Measurements from ENCODE around the gene FLII.

The FLII gene

DNA sequence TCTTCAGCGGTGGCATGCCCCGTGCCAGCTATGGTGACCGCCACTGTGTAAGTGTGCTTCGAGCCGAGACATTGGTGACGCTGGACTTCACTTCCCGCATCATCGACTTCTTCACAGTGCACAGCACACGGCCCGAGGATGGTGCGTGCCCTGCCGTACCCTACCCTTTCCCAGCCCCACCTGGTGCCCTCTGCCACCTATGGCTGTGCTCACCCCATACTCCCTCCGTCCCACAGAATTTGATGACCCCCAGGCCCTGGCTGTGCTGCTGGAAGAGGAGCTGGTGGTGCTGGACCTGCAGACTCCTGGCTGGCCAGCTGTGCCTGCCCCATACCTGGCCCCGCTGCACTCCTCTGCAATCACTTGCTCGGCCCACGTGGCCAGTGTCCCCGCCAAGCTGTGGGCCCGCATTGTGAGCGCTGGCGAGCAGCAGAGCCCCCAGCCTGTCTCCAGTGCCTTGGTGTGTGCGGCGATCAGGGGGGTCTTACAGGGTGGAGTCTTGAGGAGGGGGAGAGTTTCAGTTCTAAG, 23.6 kb downstream of the FLII start:
- TF ChIP-seq POU2F2 (IDR thresholded peaks at IDR 0.05; ENCODE audit: low read depth, low read length) = no peak
- DNase-seq (ENCODE audit: insufficient read length, low spot score) (no peak), FAIRE-seq (no peak)

GRCh38 chr17:18233803-18234518, 24.6 kb downstream of the FLII start:
- FAIRE-seq (no peak), DNase-seq (ENCODE audit: insufficient read length, low spot score) (no peak)
- TF ChIP-seq SPI1 (IDR thresholded peaks at IDR 0.05; ENCODE audit: low read depth, low read length) (no peak), POLR2A (IDR thresholded peaks at IDR 0.05; ENCODE audit: low read depth, low read length) (no peak), POLR2AphosphoS5 (IDR thresholded peaks at IDR 0.05; ENCODE audit: low read depth, low read length) (no peak), TAF1 (IDR thresholded peaks at IDR 0.05; ENCODE audit: low read depth, low read length) (no peak), POU2F2 (IDR thresholded peaks at IDR 0.05; ENCODE audit: low read depth, low read length) (no peak), PAX5 (IDR thresholded peaks at IDR 0.05; ENCODE audit: insufficient read depth, low read length, severe bottlenecking) (no peak)

DNA sequence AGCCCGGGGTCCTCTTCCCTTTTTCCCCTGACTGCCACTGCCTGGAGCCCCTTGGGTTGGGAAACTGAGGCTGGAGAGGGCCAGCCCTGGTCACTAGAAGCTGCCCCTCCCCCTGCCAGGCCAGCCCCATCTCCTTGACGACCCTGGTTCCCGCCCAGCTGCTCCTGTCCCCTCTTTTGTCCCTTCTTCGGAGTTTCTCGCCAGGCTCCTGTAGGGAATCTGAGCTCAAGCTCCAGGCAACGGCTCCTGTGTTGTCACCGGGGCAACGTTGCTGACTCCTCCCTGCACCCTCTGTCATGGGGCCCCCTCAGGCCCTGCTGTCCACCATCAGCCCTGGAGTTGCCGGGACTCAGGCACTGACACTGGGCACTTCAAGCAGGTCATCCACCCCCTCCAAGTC, 27.4 kb downstream of the FLII start:
- TF ChIP-seq TAF1 (IDR thresholded peaks at IDR 0.05; ENCODE audit: low read depth, low read length) (no peak), PAX5 (IDR thresholded peaks at IDR 0.05; ENCODE audit: insufficient read depth, low read length, severe bottlenecking) (no peak), POLR2A (IDR thresholded peaks at IDR 0.05; ENCODE audit: low read depth, low read length) (no peak), POLR2AphosphoS5 (IDR thresholded peaks at IDR 0.05; ENCODE audit: low read depth, low read length) (no peak), SPI1 (IDR thresholded peaks at IDR 0.05; ENCODE audit: low read depth, low read length) (no peak), POU2F2 (IDR thresholded peaks at IDR 0.05; ENCODE audit: low read depth, low read length) (no peak)
- FAIRE-seq = no peak
- no peak for DNase-seq (ENCODE audit: insufficient read length, low spot score)

DNA sequence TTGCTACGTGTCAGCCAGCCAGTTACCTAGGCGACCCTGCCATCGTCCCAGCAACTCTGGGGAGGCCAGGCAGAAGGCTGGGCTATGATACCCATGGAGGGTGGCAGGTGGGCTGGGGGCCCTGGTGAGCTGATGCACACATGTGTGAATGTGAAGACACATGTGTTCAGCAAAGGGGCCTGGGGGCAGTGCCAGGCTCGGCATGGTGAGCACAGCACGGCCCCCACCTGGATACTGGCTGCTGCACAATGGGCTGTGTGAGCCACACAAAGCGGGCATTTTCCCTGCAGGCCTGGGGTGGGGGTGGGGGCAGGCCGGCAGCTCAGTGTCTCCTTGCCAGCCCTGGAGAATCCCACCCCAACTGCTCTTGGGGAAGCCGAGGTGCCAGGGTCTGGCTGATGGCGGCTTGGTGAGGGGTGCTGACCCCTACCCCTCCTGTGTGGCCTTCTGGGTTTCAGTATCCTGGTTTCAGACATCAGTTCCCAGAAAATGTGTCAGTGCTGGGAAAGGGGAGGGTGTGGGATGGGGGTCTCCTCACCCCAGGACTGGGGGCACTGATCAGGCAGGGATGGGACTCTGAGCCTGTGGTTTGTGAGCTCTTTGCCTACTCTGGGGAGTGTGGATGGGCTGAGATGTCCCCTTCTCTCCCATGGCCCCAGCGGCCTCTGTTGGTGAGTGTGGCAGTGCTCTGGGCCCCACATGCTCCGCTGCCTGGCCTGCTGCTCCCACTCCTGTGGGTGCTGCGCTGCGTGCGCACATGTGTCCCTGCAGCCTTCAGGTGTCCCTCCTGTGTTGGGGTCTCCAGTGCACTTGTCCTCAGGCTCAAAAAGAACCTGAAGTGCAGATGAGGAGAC, 28.0 kb downstream of the FLII start:
- DNase-seq (ENCODE audit: insufficient read length, low spot score) = no peak
- TF ChIP-seq POLR2AphosphoS5 (IDR thresholded peaks at IDR 0.05; ENCODE audit: low read depth, low read length) = no peak
- no peak for FAIRE-seq

DNA sequence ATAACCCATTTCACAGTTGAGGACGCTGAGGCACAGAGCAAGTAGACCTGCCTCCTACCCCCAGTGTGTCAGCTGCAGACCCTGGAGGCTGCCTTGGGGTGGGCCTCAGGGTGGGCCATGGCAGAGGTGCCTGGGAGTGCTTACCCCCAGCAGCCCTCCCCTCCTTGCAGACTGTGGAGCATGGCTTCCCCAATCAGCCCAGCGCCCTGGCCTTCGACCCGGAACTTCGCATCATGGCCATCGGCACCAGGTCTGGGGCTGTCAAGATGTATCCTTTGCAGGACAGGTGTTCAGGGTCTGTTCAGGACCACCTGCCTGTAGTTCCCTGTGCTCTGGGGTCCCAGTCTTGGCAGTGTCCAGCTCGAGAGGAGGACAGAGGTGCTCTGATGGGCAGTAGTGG, 28.8 kb downstream of the FLII start:
- DNase-seq (ENCODE audit: insufficient read length, low spot score) (no peak), FAIRE-seq (no peak)
- no peak for TF ChIP-seq POLR2A (IDR thresholded peaks at IDR 0.05; ENCODE audit: low read depth, low read length)
- no peak for TF ChIP-seq POLR2AphosphoS5 (IDR thresholded peaks at IDR 0.05; ENCODE audit: low read depth, low read length)
- no peak for TF ChIP-seq POU2F2 (IDR thresholded peaks at IDR 0.05; ENCODE audit: low read depth, low read length)
- no peak for TF ChIP-seq SPI1 (IDR thresholded peaks at IDR 0.05; ENCODE audit: low read depth, low read length)
- TF ChIP-seq PAX5 (IDR thresholded peaks at IDR 0.05; ENCODE audit: insufficient read depth, low read length, severe bottlenecking) = no peak
- no peak for TF ChIP-seq TAF1 (IDR thresholded peaks at IDR 0.05; ENCODE audit: low read depth, low read length)

DNA sequence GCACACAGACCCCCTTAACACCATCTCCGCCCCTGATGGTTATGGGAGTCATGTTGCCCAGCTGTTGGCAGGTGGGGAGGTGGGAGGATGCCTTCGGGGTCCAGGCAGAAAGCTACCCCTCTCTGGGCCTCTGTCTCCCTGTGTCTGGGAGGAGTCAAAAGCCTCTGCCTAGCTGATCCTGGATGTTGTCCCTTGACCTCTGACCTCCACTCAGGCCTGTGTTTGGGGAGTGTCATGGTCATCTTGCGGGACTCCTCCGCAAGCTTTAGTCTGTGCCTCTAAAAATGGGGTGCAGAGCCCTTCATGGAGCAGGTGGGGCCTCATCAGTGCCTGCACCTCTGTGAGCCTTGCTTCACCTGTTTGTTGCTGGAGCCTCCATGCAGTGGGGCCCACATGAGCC, 29.3 kb downstream of the FLII start:
- FAIRE-seq (no peak), DNase-seq (ENCODE audit: insufficient read length, low spot score) (no peak)
- TF ChIP-seq PAX5 (IDR thresholded peaks at IDR 0.05; ENCODE audit: insufficient read depth, low read length, severe bottlenecking) (no peak), POU2F2 (IDR thresholded peaks at IDR 0.05; ENCODE audit: low read depth, low read length) (no peak), POLR2AphosphoS5 (IDR thresholded peaks at IDR 0.05; ENCODE audit: low read depth, low read length) (no peak), SPI1 (IDR thresholded peaks at IDR 0.05; ENCODE audit: low read depth, low read length) (no peak), TAF1 (IDR thresholded peaks at IDR 0.05; ENCODE audit: low read depth, low read length) (no peak), POLR2A (IDR thresholded peaks at IDR 0.05; ENCODE audit: low read depth, low read length) (no peak)

DNA sequence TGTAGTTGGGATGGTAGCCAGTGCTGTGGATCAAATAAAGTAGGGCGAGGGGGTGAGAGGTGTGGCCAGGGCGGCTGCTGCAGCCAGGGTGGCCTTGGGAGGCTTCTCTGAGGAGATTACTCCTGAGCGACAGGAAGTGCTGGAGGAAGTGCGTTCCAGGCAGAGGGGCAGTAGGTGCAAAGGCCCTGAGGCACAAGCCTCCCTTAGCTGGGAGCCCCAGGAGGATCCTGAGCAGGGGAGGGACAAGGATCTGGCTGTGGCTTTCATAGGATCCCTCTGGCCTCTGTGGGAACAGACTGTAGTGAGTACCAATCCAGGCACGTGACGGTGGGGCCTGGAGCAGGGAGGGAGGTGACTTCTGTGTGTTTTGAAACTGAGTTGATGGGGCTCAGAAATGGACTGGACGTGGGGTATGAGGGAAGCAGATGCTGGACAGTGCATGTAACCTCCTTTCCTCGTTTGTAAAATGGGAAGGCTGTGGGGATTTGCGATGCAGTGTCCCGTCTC, 30.3 kb downstream of the FLII start:
- FAIRE-seq (no peak), DNase-seq (ENCODE audit: insufficient read length, low spot score) (no peak)
- TF ChIP-seq TAF1 (IDR thresholded peaks at IDR 0.05; ENCODE audit: low read depth, low read length) = no peak
- no peak for TF ChIP-seq POLR2A (IDR thresholded peaks at IDR 0.05; ENCODE audit: low read depth, low read length)
- no peak for TF ChIP-seq POU2F2 (IDR thresholded peaks at IDR 0.05; ENCODE audit: low read depth, low read length)
- TF ChIP-seq PAX5 (IDR thresholded peaks at IDR 0.05; ENCODE audit: insufficient read depth, low read length, severe bottlenecking) = no peak
- no peak for TF ChIP-seq SPI1 (IDR thresholded peaks at IDR 0.05; ENCODE audit: low read depth, low read length)

- DNase-seq (ENCODE audit: insufficient read length, low spot score) (no peak), FAIRE-seq (no peak)
- TF ChIP-seq PAX5 (IDR thresholded peaks at IDR 0.05; ENCODE audit: insufficient read depth, low read length, severe bottlenecking) (no peak), POLR2A (IDR thresholded peaks at IDR 0.05; ENCODE audit: low read depth, low read length) (no peak), POU2F2 (IDR thresholded peaks at IDR 0.05; ENCODE audit: low read depth, low read length) (no peak), POLR2AphosphoS5 (IDR thresholded peaks at IDR 0.05; ENCODE audit: low read depth, low read length) (no peak), TAF1 (IDR thresholded peaks at IDR 0.05; ENCODE audit: low read depth, low read length) (no peak), SPI1 (IDR thresholded peaks at IDR 0.05; ENCODE audit: low read depth, low read length) (no peak)
These were observed 30.9 kb downstream of the FLII start for GRCh38 chr17:18227635-18228034.

DNA sequence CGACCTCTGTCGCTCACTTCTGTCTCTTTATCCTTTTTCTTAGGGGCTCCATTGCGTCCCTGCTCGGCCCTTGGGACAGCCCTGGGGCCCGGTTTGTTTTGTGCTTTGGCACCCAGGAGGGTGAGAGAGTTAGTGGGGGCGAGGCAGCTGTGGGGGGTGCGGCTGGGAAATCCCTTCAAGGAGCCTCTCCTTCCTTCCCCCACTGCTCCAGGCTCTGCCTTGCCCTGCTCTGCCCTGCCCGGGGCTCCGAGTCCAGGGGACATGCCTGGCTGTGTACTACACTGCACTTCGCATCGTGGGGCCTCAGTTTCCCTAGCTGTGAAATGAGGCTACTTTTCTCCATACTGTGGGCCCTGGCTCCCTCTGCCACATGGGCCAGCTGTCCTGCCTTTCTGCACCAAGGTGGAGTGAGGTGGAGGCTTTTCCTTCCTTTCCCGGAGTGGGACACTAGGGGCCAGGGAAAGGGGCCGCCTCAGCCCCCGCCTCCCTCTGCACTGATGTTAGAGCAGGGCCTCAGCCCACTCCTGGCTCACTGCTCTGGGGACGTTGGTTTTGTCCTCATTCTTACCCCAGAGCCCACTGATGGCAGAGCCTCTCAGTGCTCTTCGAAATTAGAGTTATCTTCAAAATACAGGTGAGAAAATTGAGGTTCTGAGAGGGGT, 32.1 kb downstream of the FLII start:
- no peak for DNase-seq (ENCODE audit: insufficient read length, low spot score)
- TF ChIP-seq SPI1 (IDR thresholded peaks at IDR 0.05; ENCODE audit: low read depth, low read length) (no peak), POU2F2 (IDR thresholded peaks at IDR 0.05; ENCODE audit: low read depth, low read length) (no peak), POLR2AphosphoS5 (IDR thresholded peaks at IDR 0.05; ENCODE audit: low read depth, low read length) (no peak), TAF1 (IDR thresholded peaks at IDR 0.05; ENCODE audit: low read depth, low read length) (no peak)
- FAIRE-seq = no peak

All from GM12891 (cell line).